ENCODE measurements around the gene RALA.

DNA sequence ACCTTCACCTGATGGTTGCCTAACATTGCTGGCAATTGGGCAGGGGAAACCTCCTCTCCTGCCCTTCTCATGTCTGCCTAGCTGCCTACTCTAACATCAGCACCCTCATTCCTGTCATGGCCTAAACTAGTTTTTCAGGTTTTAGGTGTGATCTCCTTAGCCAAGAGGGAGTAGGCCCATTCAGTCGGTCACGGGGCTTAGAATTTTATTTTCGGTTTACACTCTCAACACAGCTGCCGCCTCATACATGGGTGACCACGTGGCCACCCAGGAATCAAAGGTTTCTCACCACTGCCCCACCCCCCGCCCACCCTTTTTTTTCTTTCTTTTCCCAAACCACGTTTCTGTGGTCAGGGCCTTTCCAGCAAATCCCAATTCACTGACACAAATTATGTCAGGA is 97.2 kb downstream of the RALA start:
- no peak for TF ChIP-seq POLR2A (IDR thresholded peaks at IDR 0.05; ENCODE audit: extremely low read depth, insufficient read length)
- TF ChIP-seq, protein P1, sequence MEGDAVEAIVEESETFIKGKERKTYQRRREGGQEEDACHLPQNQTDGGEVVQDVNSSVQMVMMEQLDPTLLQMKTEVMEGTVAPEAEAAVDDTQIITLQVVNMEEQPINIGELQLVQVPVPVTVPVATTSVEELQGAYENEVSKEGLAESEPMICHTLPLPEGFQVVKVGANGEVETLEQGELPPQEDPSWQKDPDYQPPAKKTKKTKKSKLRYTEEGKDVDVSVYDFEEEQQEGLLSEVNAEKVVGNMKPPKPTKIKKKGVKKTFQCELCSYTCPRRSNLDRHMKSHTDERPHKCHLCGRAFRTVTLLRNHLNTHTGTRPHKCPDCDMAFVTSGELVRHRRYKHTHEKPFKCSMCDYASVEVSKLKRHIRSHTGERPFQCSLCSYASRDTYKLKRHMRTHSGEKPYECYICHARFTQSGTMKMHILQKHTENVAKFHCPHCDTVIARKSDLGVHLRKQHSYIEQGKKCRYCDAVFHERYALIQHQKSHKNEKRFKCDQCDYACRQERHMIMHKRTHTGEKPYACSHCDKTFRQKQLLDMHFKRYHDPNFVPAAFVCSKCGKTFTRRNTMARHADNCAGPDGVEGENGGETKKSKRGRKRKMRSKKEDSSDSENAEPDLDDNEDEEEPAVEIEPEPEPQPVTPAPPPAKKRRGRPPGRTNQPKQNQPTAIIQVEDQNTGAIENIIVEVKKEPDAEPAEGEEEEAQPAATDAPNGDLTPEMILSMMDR (IDR thresholded peaks at IDR 0.05; ENCODE audit: low read depth, low read length): no peak
- no peak for TF ChIP-seq MAX (IDR thresholded peaks at IDR 0.05; ENCODE audit: low read depth, low read length)
- no peak for TF ChIP-seq MYC (IDR thresholded peaks at IDR 0.05; ENCODE audit: low read depth, low read length)

Data from NB4 (cell line).